IPS DF 4.7 (cell line): ENCODE measurements around the gene MMP25.
"Not testable (repeated sequence)": the region's sequence is repeated elsewhere in the genome, so short reads cannot be mapped to it uniquely, and the experiment has no call there.

Experiments used
- DNase-seq: peaks from one replicate; pipeline ENCODE4 v3.0.0-alpha.2; 2013; ENCODE audit warnings: low spot score; ENCODE audit errors: extremely low read depth

MMP25 gene

DNA sequence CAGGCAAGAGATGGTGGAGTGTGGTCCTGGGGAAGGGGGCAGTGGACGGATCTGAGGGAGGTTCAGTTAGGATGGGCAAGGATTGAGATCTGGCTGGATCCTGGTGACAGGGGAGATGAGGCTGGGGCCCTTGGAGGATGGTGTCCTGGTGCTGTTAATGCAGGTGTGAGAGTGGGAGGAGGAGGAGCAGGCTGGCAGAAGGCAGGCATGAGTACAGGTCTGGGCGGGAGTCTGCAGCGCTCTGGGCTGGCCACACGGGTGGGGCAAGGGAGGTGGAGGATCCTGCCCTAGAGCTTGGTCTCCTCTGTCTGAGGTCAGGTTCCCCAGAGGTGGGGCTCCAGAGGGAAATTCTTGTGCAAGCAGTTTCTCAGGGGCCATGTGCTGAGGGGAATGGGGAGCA lies 25.8 kb downstream of the MMP25 start:
- not testable (repeated sequence) for DNase-seq

GRCh38 chr16:3072576-3073263 lies 26.4 kb downstream of the MMP25 start:
- DNase-seq: not testable (repeated sequence)

DNA sequence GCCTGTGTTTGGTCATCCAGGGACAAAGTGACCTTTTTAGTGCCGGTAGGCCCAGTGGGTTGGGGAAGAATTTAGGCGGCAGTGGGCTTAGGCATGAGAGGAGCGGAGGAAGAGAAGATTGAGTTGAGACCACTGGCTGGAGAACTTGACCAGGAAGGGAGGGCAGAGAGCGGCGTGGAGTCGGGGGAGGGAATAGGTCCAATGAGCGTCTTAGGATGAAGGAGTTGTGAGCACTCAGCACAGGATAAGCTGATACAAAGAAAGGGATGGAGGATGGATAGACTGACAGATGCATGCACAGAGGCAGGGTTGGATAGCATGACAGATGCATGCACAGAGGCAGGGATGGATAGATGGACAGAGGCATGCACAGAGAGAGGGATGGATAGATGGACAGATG lies 27.1 kb downstream of the MMP25 start:
- DNase-seq: no peak

DNA sequence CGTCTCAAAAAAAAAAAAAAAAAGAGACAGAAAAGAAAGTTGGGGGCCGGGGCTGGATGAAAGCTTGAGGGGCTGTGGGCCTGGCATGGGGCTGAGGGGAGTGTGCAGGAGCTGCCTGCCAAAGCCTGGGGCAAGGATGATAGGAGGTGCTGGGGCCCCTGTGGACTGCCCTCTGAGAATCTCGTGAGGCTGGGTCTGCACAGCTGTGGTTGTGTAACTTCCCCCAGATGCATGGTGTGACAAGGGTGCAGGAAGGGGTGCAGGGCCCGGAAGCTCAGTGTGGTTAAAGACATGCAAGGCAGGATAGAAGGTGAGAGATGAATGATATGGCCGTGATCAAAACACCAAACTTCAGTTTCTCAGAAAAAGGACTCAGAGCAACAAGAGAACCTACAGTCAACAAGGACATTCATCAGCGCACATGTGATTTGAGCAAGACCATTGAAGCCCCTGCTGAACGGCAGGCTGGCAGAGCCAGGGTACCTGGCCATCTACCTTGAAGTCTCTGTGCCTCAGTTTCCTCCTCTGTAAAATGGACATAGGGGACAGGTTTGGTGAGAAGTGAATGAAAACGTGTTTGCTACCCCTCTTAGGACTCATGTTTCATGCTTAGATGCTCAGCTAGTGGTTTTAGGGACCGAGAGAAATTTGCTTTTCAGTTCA lies 28.6 kb downstream of the MMP25 start:
- no peak for DNase-seq

DNA sequence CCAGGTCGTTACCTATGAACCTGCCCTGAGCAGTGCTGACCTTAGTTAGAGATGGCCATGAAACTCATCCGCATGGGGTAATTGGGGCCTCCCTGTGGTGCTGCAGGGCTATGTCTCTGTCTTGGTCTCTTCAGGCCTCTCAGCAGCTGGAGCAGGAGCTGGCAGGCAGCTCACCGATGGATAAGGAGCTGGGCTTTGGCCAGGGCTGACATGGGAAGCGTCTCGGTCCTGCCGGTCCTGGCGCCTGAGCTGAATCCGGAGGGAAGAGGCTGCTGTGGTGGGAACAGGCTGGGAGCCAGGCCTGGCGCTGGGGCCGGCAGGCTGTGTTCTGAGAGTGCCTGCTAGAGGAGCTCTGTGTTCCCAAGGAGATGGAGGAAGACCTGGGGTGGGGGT lies 29.2 kb downstream of the MMP25 start:
- no peak for DNase-seq

GRCh38 chr16:3075946-3076345 lies 29.6 kb downstream of the MMP25 start:
- not testable (repeated sequence) for DNase-seq

DNA sequence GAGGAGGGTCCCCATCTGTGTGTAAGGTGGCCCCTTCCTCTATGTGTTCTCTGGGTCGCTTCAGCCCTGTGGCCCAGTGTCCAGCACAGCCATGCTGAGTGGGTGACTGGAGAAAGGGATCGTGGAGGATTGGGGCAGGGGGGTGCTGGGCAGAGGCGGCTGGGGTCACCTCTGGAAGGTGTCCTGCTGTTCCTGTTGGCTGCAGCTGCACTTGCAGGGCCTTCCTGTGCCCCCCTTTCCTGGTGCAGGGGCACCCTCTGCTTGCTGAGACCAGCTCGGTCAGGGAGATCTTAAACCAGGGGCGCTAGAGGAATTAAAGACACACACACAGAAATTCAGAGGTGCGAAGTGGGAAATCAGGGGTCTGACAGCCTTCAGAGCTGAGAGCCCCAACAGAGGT lies 30.2 kb downstream of the MMP25 start:
- DNase-seq: no peak

GRCh38 chr16:3080024-3080423 lies 33.7 kb downstream of the MMP25 start:
- DNase-seq: no peak

- DNase-seq: not testable (repeated sequence)
Observed at GRCh38 chr16:3081957-3082356, 35.6 kb downstream of the MMP25 start.

DNA sequence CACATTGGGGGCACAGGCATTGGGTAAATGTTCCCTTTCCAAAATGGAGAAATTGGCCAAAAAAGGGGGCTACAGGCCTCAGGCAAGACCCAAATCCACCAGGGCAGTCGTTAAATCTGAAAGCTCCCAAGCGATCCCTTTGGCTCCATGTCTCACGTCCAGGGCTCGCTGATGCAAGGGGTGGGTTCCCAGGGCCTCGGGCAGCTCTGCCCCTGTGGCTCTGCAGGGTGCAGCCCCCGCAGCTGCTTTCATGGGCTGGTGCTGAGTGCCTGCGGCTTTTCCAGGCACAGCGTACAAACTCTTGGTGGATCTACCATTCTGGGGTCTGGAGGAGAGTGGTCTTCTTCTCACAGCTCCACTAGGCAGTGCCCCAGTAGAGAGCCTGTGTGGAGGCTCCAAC lies 37.0 kb downstream of the MMP25 start:
- not testable (repeated sequence) for DNase-seq

DNA sequence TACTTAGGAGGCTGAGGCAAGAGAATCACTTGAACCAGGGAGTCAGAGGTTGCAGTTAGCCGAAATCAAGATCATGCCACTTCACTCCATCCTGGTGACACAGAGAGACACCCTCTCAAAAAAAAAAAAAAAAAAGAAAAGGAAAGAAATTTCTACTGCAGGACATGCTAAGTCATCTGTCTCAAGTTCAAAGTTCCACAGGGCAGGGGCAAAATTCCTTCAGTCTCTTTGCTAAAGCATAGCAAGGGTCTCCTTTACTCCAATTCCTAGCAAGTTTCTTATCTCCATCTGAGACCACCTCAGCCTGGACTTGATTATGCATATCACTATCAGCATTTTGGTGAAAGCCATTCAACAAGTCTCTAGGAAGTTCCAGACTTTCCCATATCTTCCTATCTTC lies 38.1 kb downstream of the MMP25 start:
- no peak for DNase-seq

DNA sequence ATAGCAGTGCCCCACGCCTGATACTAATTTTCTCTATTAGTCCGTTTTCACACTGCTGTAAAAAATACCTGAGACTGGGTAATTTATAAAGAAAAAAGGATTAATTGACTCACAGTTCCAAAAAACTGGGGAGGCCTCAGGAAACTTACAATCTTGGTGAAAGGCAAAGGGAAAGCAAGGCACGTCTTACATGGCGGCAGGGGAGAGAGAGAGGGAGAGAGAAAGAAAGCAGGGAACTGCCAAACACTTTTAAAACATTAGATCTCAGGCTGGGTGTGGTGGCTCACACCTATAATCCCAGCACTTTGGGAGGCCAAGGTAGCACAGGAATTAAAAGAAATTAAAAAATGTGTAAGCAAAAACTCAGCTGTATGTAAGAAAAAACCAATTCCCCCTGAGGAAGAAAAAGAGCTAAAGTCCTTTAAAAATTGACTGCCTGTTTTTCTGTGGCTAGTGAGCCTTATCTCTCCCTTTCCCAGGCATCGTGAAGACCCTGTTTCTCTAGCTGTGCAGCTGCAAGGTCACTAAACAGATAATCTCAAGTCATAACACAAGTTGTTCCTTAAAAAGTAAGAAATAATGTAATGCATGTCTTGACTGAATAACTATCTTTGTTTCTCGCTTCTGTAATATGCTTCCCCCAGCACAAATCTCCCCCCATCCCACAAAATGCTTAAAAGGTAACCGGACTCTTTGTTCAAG lies 38.8 kb downstream of the MMP25 start:
- DNase-seq: no peak

GRCh38 chr16:3085868-3086595 lies 39.7 kb downstream of the MMP25 start:
- no peak for DNase-seq

- DNase-seq: no peak
Observed at GRCh38 chr16:3086596-3087242, 40.4 kb downstream of the MMP25 start.

DNA sequence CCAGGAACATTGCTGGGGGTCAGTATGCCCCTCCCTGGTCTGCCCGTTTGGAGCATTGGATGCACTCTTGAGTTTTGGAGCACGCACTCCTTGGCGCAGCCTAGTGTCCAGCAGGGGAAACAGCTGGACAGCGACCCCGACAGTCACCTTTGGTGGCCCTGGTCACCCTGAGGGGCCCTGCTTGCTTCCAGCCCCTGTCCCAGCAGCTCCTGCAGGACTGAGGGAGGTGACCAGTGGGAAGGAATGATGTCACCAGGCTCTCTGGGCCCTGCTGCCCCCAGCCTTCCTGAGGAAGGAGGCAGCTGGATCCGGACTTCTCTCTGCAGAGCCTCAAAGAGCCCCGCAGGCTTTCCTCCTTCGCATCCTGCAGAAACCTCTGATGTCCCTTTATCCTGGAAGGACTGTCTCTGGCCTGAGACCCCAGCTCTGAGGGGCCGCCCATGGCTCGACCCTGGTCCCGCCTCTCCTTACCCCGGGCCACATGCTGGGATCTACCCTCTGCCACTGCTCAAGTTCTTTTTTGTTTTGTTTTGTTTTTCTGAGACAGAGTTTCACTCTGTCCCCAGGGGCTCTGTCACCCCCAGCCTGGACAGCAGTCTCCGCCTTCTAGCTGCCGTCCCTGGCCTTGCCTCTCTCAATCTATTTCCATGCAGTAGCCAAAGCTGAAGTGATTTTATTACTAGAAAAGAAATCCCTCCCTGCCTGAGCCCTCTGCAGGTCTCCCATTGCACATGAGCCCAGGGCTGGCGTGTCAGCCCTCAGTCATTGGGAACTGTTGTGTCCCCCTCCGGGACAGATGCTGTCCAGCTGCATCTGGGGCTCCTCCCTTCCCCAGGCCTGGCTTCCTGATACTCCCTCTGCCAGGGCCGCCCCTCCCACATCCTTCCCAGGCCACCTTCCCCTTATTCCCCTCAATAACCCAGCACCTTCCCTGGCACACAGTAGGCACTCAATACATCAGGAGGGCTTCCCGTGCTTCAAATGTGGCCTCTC lies 41.2 kb downstream of the MMP25 start:
- no peak for DNase-seq

- no peak for DNase-seq
Observed at GRCh38 chr16:3088450-3088849, 42.1 kb downstream of the MMP25 start.

DNA sequence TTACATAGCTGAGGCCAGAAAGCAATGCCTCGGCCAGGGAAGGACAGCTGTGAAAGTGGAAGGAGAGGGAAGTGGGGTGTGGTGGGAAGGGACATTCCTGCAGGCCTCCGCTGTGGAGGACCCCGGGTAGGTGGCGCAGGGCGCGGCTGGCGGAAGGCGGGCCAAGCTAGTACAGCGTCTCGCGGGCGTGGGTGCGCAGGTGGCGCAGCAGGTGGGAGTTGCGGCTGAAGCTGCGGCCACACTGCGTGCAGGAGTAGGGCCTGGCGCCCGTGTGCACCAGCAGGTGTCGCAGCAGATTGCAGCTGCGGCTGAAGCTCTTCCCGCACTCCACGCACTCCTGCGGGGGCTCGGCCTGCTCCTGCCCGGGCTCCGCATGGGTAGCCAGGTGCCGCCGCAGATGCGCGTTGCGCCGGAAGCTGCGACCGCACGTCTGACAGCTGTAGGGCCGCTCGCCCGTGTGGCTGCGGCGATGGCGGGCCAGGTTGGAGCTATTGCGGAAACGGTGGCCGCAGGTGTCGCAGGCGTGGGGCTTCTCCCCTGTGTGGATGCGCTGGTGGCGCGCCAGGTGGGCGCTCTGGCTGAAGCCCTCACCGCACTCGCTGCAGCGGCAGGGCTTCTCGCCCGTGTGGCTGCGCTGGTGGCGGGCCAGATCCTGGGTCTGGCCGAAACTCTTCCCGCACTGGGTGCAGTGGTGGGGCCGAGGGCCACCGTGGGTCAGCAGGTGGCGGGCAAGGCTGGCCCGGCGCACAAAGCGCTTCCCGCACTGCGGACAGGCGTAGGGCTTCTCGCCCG lies 42.8 kb downstream of the MMP25 start:
- DNase-seq: no peak

GRCh38 chr16:3089717-3090592 lies 43.6 kb downstream of the MMP25 start:
- DNase-seq: no peak
